CD4-positive, alpha-beta T cell treated with Interleukin-1 beta for 1 hour (primary cell): Measurements from ENCODE around the gene TPM2.

Source experiments
- DNase-seq, 2 donors: peaks; one replicate each; pipeline ENCODE4 v3.0.0-alpha.2; 2020 to 2022

TPM2 gene

GRCh38 chr9:35691757-35692301, 2.1 kb upstream of the TPM2 start:
- DNase-seq = no peak

GRCh38 chr9:35691334-35691650, 1.6 kb upstream of the TPM2 start:
- DNase-seq = no peak

- DNase-seq = peak in 1 of 2 donors; percentile 23
These were observed 1.0 kb upstream of the TPM2 start for GRCh38 chr9:35690614-35691333.

GRCh38 chr9:35690294-35690613, 529 bp upstream of the TPM2 start:
- DNase-seq = no peak

- no peak for DNase-seq
These were observed 875 bp downstream of the TPM2 start for GRCh38 chr9:35688558-35689541.

- DNase-seq = no peak
These were observed 1.7 kb downstream of the TPM2 start for GRCh38 chr9:35687972-35688557.

- no peak for DNase-seq
These were observed 2.4 kb downstream of the TPM2 start for GRCh38 chr9:35687306-35687705.

GRCh38 chr9:35686222-35687203, 3.2 kb downstream of the TPM2 start:
- no peak for DNase-seq

GRCh38 chr9:35685506-35685905, 4.2 kb downstream of the TPM2 start:
- no peak for DNase-seq

GRCh38 chr9:35684921-35685320, 4.8 kb downstream of the TPM2 start:
- DNase-seq = no peak

GRCh38 chr9:35683323-35683722, 6.4 kb downstream of the TPM2 start:
- no peak for DNase-seq

- DNase-seq = no peak
These were observed 7.0 kb downstream of the TPM2 start for GRCh38 chr9:35682520-35683315.

GRCh38 chr9:35682051-35682450, 7.7 kb downstream of the TPM2 start:
- no peak for DNase-seq

- DNase-seq = no peak
These were observed 8.3 kb downstream of the TPM2 start for GRCh38 chr9:35681341-35682002.

GRCh38 chr9:35680331-35681105, 9.2 kb downstream of the TPM2 start:
- DNase-seq = no peak

- DNase-seq = no peak
These were observed 9.9 kb downstream of the TPM2 start for GRCh38 chr9:35679766-35680330.

GRCh38 chr9:35679091-35679490, 10.6 kb downstream of the TPM2 start:
- DNase-seq = no peak

- DNase-seq = peak; percentile 26 to 37
These were observed 13.9 kb downstream of the TPM2 start for GRCh38 chr9:35675732-35676392.

GRCh38 chr9:35675204-35675603, 14.5 kb downstream of the TPM2 start:
- no peak for DNase-seq
